HG03575 (cell line): ENCODE data around the gene PHETA1.
"Not testable (repeated sequence)": the region's sequence is repeated elsewhere in the genome, so short reads cannot be mapped to it uniquely, and the experiment has no call there.

ENCODE experiments used
- ATAC-seq: cut with Tn5 transposase; IDR thresholded peaks from one replicate; pipeline ENCODE4 v1.9.1; 2021; ENCODE audit not compliant: unreplicated experiment, insufficient number of reproducible peaks, low FRiP score; ENCODE audit errors: extremely low read depth

PHETA1 gene

GRCh38 chr12:111355201-111355925 is 13.5 kb downstream of the PHETA1 start:
- no peak for ATAC-seq

DNA sequence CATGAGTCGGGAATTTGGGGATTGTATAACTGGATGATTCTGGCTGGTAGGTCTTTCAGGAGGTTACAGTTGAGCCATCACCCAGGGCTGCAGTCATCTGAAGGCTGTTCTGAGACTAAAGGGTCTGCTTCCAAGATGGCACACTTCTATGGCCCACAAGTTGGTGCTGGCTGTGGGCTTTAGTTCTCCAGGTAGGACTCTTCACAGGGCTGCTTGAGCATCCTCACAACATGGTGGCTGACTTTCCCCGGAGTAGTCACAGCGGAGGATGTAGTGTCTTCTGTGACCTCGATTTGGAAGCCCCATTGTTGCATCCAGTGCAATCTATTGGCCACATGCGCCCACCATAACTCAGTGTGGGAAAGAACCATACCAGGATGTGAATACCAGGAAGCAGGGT is 14.4 kb downstream of the PHETA1 start:
- no peak for ATAC-seq

DNA sequence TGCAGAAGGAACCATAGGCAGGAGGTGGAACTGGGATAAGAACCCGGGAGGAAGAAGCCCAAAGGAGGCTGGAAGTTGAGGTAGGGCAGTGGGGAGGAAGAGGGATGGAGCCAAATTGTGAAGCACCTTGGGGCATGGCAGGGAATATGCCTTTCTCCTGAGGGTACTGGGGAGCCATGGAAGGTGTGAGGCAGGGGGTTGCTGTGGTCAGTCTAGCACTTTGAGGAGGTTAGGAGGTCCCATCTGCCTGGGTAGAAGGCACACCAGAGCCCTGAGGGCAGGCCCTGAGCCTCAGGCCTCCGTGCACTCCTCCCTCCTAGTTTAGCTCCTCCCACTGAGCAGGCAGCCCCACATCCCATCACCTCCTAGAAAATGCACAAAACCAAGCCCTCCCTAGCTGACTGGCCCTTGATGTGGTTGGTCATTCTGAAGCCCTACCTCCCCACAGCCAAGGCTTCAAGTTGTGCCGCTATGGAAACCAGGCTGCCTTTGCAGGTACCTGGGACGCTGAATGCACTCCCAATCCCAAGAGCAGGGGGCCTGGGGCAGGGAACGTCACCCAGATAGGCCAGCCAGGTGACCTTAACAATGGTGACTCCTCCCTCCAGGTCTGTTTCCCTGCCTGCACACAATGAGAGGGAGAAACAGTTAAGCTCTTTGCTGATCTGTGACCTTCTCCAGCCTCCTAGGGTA is 15.1 kb downstream of the PHETA1 start:
- ATAC-seq, result no peak

DNA sequence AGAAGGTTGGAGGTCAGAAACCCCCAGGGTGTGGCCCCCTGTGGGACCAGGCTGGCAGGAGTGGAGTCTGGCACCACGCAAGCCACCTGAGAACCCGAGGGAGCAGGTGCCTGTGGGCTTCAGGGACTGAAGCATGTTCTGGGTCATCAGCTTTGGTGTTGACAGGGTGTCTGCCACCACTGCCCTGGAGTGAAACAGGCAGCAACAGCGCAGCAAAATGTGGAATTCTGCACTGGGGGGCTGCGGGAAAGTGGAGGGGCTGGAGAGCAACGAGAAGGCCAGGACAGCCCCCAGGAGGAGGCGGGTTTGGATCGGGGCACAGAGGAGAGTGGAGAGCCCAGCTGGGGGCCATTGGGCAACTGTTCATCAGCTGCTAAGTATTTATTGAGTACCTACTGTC is 15.9 kb downstream of the PHETA1 start:
- no peak for ATAC-seq

GRCh38 chr12:111352296-111352993 is 16.4 kb downstream of the PHETA1 start:
- no peak for ATAC-seq

- no peak for ATAC-seq
Observed at GRCh38 chr12:111351026-111351425, 17.9 kb downstream of the PHETA1 start.

- no peak for ATAC-seq
Observed at GRCh38 chr12:111349748-111350520, 19.0 kb downstream of the PHETA1 start.

- no peak for ATAC-seq
Observed at GRCh38 chr12:111349101-111349747, 19.7 kb downstream of the PHETA1 start.

GRCh38 chr12:111347891-111348644 is 20.8 kb downstream of the PHETA1 start:
- no peak for ATAC-seq

GRCh38 chr12:111344254-111344875 is 24.5 kb downstream of the PHETA1 start:
- no peak for ATAC-seq

DNA sequence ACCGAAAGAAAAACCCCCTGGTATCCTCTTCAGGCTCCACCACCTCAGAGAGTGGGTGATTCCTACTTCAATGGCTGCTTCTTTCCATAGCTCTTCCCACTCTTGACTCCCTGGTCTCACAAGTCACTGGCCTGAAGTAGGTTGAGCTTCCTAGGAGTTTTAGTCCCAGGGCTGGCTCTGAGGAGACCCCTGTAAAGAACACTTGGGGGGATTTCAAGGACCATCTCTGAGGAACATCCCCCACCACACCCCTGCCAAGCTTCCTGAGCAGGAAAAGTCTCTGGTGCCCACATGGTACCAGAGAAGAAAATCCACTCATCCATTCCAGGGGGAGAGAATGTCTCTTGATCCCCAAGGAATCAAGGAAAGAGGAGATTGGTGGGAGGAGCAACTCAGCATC is 25.7 kb downstream of the PHETA1 start:
- no peak for ATAC-seq

DNA sequence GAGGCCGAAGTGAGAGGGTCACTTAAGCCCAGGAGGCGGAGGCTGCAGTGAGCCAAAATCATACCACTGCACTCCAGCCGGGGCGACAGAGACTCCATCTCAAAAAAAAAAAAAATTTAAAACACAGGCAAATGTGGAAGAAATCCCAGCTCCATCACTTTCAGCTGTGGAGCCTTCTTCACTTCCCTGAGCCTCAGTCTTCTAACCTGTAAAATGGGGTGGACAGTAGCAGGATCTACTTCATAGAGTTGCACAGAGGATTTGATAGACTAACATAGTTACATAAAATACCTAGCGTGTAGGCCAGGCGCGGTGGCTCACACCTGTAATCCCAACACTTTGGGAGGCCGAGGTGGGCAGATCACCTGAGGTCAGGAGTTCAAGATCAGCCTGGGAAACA is 26.5 kb downstream of the PHETA1 start:
- no peak for ATAC-seq

DNA sequence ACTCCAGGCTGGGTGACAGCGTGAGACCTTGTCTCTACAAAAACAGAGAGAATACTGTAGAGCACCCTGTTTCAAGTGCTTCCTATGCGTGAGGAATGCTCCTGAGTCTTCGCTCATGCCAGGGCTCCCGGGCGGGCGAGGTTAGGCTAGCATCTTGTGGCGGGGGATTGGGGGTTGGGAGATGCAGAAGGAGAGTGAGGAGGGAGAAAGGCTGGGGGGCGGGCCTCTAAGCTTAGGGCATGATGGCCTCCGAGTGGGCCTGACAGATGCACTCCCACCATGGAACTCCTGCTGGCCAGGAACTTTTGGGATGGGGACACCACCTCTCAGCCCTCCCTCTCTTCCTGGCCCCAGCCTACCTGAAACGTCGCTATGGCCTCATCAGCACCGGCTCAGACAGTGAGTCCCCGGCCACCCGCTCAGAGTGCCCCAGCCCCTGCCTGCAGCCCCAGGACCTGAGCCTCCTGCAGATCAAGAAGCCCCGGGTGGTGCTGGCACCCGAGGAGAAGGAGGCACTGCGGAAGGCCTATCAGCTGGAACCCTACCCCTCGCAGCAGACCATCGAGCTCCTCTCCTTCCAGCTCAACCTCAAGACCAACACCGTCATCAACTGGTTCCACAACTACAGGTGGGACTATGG is 27.3 kb downstream of the PHETA1 start:
- no peak for ATAC-seq

- not testable (repeated sequence) for ATAC-seq
Observed at GRCh38 chr12:111340680-111341079, 28.2 kb downstream of the PHETA1 start.

DNA sequence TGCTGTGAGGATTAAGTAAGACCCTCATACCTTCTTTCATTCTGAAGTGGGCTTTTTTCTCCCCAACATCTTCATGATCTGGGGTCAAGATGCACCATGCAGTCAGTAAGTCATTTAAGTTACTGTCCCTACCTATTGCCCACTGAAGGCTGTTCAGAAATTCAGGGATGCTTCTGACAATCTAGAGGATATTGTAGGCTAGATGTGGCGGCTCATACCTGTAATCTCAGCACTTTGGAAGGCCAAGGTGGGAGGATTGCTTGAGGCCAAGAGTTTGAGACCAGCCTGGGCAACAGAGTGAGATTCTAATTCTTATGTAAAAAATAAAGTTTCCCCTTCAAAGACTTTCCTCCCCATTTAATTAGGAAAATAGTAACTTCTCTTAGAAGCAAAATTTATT is 28.7 kb downstream of the PHETA1 start:
- ATAC-seq, result no peak

GRCh38 chr12:111339321-111339938 is 29.5 kb downstream of the PHETA1 start:
- no peak for ATAC-seq

- no peak for ATAC-seq
Observed at GRCh38 chr12:111338096-111338495, 30.8 kb downstream of the PHETA1 start.
